ENCODE results near the gene SLC22A3. TPM values are rescaled to one million over a fixed set of nuclear protein-coding genes. Genes with fewer than 3 reads are reported as not detected.

The SLC22A3 gene
- total RNA-seq, 4 donors from 2014 or later, result 16.1 to 39.2 (median 28.1) TPM

- Histone ChIP-seq H3K36me3 (no peaks in the 10 kb centered on the region), H3K4me3 (no peak overlapping the region), H3K27ac (no peak overlapping the region), H3K27me3 (no peaks in the 10 kb centered on the region), H3K4me1 (no peaks in the 10 kb centered on the region), H3K9me3 (no peaks in the 10 kb centered on the region)
- no peak for DNase-seq
- intact Hi-C loops (cut with DNase I; ENCODE audit: low total_unique reads), result no loop called here
- TF ChIP-seq CTCF (IDR thresholded peaks at IDR 0.05), result no peak
- no peak for TF ChIP-seq POLR2A (IDR thresholded peaks at IDR 0.05)
Observed at GRCh38 chr6:160362556-160362955, 14.4 kb downstream of the SLC22A3 start.

DNA sequence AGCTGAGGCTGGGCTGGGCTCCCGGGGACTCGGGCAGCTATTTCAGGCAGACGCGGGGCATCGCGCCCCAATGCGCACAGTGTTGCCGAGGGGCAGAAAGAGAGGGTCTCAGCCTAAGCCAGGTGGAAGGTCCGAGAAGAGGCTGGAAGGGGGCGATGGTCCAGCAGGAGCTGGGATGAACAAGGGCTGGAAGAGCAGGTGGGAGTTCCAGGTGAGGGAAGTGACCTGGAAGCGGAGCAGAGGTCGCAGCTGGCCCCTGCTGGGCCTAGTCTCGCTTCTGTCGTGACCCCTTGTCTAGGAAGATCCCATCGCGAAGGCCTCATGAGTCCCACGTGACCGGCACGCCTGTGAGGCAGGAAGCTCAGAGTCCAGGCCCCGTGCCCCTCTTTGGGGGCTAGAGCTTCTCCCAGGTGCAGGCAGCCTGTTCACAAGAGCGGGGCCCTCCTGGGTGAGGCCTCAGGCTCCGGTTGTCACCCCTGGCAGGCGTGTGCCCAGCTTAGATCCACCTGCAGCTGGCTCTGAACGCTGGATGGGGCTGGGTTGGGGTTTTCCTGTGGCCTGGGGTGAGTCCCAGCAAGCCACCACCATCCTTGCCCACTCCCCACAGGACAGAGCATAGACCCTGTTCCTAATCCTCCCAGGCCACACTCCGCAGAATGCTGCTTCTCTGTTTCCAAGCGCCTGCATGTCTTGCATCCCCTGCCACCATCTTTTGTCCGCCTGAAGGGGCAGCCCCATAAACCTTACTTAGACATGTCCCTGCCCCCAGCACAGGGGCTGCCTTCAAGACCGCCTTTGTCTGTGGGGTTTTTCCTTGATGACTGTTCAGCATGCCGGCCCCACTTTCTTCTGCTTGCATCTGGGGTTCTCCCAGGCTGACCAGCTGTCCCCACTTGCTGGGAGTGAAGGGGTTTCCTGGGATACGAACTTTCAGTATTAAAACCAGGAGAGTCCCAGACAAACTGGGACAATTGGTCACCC lies 15.1 kb downstream of the SLC22A3 start:
- Histone ChIP-seq H3K27ac (no peak overlapping the region), H3K9me3 (no peaks in the 10 kb centered on the region), H3K36me3 (no peaks in the 10 kb centered on the region), H3K4me1 (no peaks in the 10 kb centered on the region), H3K4me3 (no peak overlapping the region), H3K27me3 (no peaks in the 10 kb centered on the region)
- no peak for DNase-seq
- intact Hi-C loops (cut with DNase I; ENCODE audit: low total_unique reads), result no loop called here
- no peak for TF ChIP-seq CTCF (IDR thresholded peaks at IDR 0.05)

DNA sequence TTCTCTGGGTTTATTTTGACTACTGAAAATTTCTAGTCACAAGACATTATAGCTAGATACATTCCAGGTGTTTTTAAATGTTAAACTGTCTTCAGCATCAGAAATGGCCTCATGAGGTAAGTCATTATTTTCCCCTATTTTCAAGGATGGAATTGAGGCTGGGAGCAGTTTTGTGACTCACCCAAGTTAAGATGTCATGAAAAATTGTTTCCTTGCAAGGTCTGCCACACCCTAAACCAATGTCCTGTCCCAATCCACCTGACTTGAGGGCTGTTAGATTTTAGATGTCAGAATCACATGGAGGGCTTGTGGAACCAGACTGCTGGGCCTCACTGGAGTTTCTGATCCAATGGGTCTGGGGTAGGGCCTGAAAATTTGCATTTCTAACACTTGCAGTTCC lies 16.9 kb downstream of the SLC22A3 start:
- Histone ChIP-seq H3K9me3 (no peaks in the 10 kb centered on the region), H3K36me3 (no peaks in the 10 kb centered on the region), H3K4me3 (no peak overlapping the region), H3K27ac (no peak overlapping the region), H3K4me1 (no peaks in the 10 kb centered on the region), H3K27me3 (no peaks in the 10 kb centered on the region)
- DNase-seq, result no peak
- intact Hi-C loops (cut with DNase I; ENCODE audit: low total_unique reads), result no loop called here
- no peak for TF ChIP-seq CTCF (IDR thresholded peaks at IDR 0.05)

GRCh38 chr6:160367798-160368547 lies 19.8 kb downstream of the SLC22A3 start:
- intact Hi-C loops (cut with DNase I; ENCODE audit: low total_unique reads), result no loop called here
- H3K9me3 ChIP-seq, result no peaks in the 10 kb centered on the region

More at GRCh38 chr6:160367798-160368547, 19.8 kb downstream of the SLC22A3 start:
- no peak overlapping the region for H3K4me3 ChIP-seq
- no peaks in the 10 kb centered on the region for H3K27me3 ChIP-seq
- H3K27ac ChIP-seq, result no peak overlapping the region
- TF ChIP-seq POLR2A (IDR thresholded peaks at IDR 0.05) (no peak), CTCF (IDR thresholded peaks at IDR 0.05) (no peak)
- no peaks in the 10 kb centered on the region for H3K4me1 ChIP-seq
- H3K36me3 ChIP-seq, result no peaks in the 10 kb centered on the region
- no peak for DNase-seq

Measured in uterus (tissue), 4 donors.